ENCODE results near the gene THY1.

- TF ChIP-seq CTCF (conservative IDR thresholded peaks at IDR 0.05; ENCODE audit: low read length) (no peak), EZH2phosphoT487 (IDR thresholded peaks at IDR 0.05; ENCODE audit: borderline replicate concordance, low read depth, low read length) (no peak)
Measured at GRCh38 chr11:119402470-119402869, 20.5 kb downstream of the THY1 start.

Measured in OCI-LY7 (cell line).